ENCODE measurements around the gene NOL6. TPM values are rescaled to one million over a fixed set of nuclear protein-coding genes. Genes with fewer than 3 reads are reported as not detected.

Gene NOL6
- total and polyA plus RNA-seq, 2 of the 13 experiments (the other 11 are each of a cell fraction or from before 2014, with no cell fraction given) = 17.0 to 30.2 TPM

GRCh38 chr9:33446946-33447798, 26.6 kb downstream of the NOL6 start, which contains the start of gene AQP3 (continued):
- TF ChIP-seq, protein P1, sequence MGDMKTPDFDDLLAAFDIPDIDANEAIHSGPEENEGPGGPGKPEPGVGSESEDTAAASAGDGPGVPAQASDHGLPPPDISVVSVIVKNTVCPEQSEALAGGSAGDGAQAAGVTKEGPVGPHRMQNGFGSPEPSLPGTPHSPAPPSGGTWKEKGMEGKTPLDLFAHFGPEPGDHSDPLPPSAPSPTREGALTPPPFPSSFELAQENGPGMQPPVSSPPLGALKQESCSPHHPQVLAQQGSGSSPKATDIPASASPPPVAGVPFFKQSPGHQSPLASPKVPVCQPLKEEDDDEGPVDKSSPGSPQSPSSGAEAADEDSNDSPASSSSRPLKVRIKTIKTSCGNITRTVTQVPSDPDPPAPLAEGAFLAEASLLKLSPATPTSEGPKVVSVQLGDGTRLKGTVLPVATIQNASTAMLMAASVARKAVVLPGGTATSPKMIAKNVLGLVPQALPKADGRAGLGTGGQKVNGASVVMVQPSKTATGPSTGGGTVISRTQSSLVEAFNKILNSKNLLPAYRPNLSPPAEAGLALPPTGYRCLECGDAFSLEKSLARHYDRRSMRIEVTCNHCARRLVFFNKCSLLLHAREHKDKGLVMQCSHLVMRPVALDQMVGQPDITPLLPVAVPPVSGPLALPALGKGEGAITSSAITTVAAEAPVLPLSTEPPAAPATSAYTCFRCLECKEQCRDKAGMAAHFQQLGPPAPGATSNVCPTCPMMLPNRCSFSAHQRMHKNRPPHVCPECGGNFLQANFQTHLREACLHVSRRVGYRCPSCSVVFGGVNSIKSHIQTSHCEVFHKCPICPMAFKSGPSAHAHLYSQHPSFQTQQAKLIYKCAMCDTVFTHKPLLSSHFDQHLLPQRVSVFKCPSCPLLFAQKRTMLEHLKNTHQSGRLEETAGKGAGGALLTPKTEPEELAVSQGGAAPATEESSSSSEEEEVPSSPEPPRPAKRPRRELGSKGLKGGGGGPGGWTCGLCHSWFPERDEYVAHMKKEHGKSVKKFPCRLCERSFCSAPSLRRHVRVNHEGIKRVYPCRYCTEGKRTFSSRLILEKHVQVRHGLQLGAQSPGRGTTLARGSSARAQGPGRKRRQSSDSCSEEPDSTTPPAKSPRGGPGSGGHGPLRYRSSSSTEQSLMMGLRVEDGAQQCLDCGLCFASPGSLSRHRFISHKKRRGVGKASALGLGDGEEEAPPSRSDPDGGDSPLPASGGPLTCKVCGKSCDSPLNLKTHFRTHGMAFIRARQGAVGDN (CRISPR knock-in tag; IDR thresholded peaks at IDR 0.05) = peak; percentile 47; the same call in 1 of the 2 replicates
- TF ChIP-seq, protein P2, sequence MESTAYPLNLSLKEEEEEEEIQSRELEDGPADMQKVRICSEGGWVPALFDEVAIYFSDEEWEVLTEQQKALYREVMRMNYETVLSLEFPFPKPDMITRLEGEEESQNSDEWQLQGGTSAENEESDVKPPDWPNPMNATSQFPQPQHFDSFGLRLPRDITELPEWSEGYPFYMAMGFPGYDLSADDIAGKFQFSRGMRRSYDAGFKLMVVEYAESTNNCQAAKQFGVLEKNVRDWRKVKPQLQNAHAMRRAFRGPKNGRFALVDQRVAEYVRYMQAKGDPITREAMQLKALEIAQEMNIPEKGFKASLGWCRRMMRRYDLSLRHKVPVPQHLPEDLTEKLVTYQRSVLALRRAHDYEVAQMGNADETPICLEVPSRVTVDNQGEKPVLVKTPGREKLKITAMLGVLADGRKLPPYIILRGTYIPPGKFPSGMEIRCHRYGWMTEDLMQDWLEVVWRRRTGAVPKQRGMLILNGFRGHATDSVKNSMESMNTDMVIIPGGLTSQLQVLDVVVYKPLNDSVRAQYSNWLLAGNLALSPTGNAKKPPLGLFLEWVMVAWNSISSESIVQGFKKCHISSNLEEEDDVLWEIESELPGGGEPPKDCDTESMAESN (CRISPR knock-in tag; conservative IDR thresholded peaks at IDR 0.05) = 0 out of 2 replicates have a peak, but pooled peaks have one; percentile 53
- TF ChIP-seq CBX1 (IDR thresholded peaks at IDR 0.05; ENCODE audit: low read depth) (no peak), NAIF1 (CRISPR knock-in tag; IDR thresholded peaks at IDR 0.05; ENCODE audit: borderline replicate concordance) (no peak), ZNF777 (CRISPR knock-in tag; IDR thresholded peaks at IDR 0.05) (peak; percentile 52; the same call in 1 of the 2 replicates), HMGXB4 (CRISPR knock-in tag; IDR thresholded peaks at IDR 0.05; ENCODE audit: borderline replicate concordance in 1 of 2, low read depth in 1 of 2) (peak; percentile 3 to 64; a peak in 2 of 4 replicates), NR1H2 (CRISPR knock-in tag; IDR thresholded peaks at IDR 0.05; ENCODE audit: borderline replicate concordance, low read depth) (no peak), CBX5 (CRISPR knock-in tag; IDR thresholded peaks at IDR 0.05; ENCODE audit: borderline replicate concordance) (peak; percentile 29; the same call in 1 of the 2 replicates), MIER3 (CRISPR knock-in tag; IDR thresholded peaks at IDR 0.05; ENCODE audit: borderline replicate concordance) (0 out of 2 replicates have a peak, but pooled peaks have one; percentile 12), HMG20A (CRISPR knock-in tag; IDR thresholded peaks at IDR 0.05; ENCODE audit: borderline replicate concordance) (0 out of 2 replicates have a peak, but pooled peaks have one; percentile 24), NFYC (CRISPR knock-in tag; IDR thresholded peaks at IDR 0.05) (0 out of 2 replicates have a peak, but pooled peaks have one; percentile 23), MYC (CRISPR knock-in tag; IDR thresholded peaks at IDR 0.05; ENCODE audit: borderline replicate concordance) (peak; percentile 17; the same call in 1 of the 2 replicates), MEF2D (CRISPR knock-in tag; IDR thresholded peaks at IDR 0.05) (0 out of 2 replicates have a peak, but pooled peaks have one; percentile 30), GATAD2A (CRISPR knock-in tag; IDR thresholded peaks at IDR 0.05) (0 out of 2 replicates have a peak, but pooled peaks have one; percentile 26), ZNF709 (CRISPR knock-in tag; IDR thresholded peaks at IDR 0.05) (no peak), KAT2B (IDR thresholded peaks at IDR 0.05; ENCODE audit: borderline replicate concordance, low read depth, low read length) (no peak), DNMT3B (CRISPR knock-in tag; conservative IDR thresholded peaks at IDR 0.05) (0 out of 2 replicates have a peak, but pooled peaks have one; percentile 51)
- TF ChIP-seq, protein P3, sequence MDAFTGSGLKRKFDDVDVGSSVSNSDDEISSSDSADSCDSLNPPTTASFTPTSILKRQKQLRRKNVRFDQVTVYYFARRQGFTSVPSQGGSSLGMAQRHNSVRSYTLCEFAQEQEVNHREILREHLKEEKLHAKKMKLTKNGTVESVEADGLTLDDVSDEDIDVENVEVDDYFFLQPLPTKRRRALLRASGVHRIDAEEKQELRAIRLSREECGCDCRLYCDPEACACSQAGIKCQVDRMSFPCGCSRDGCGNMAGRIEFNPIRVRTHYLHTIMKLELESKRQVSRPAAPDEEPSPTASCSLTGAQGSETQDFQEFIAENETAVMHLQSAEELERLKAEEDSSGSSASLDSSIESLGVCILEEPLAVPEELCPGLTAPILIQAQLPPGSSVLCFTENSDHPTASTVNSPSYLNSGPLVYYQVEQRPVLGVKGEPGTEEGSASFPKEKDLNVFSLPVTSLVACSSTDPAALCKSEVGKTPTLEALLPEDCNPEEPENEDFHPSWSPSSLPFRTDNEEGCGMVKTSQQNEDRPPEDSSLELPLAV (CRISPR knock-in tag; conservative IDR thresholded peaks at IDR 0.05; ENCODE audit: low read depth) = no peak
- TF ChIP-seq, protein P4, sequence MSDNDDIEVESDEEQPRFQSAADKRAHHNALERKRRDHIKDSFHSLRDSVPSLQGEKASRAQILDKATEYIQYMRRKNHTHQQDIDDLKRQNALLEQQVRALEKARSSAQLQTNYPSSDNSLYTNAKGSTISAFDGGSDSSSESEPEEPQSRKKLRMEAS (IDR thresholded peaks at IDR 0.05) = peak; percentile 11; the same call in 1 of the 2 replicates

Measured in HepG2 (cell line).